ENCODE data around the gene RGCC.
A peak's percentile ranks its signal among the peaks of the same experiment; 100 is the strongest.

RGCC gene, protein sequence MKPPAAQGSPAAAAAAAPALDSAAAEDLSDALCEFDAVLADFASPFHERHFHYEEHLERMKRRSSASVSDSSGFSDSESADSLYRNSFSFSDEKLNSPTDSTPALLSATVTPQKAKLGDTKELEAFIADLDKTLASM

DNA sequence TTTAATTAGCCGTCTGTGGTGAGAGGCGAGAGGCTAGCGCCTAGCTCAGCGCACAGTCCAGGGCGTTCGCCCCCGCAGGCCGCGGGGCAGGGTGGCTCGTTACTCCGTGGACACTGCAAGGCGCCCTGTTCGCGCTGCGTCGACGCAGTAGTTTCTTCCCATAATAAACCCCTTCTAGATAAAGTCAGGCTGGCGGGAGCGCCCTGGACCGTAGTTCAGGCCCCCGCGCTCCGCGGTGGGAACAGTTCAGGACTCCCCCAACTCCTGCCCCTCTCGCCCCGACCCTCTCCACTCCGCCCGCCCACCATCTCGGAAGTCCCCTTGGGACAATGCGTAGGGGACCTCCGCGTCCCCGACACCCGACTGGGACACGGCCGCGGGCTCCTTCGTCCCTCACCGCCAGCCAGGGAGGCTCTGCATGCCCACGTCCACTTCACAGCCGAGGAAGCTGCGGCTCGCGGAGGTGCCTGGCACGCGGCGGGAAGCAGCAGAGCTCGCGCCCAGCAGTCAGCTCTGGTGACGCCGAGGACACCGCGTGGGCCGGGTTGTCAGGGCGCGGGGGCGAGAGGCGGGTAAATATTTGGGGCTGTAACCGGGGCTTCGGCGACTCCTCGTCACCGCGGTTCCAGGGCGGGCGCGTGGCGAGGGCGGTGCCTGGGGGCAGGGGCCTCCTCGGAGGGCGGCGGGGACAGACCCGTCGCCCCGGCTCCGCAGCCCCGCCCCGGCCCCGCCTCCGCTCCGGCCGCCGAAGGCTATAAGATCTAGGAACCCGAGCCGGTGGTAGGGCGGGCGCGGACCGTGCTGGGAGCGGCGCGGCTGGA is at the start of gene RGCC:
RGCC (plus strand) TSS at position 783 of the 821 bp plus-strand sequence. CDS start 158 bp downstream, outside the sequence.
- Histone ChIP-seq H3K36me3 (ENCODE audit: control insufficient read depth in 2 of 2, insufficient read depth in 1 of 2, low read length in 2 of 2) (no peaks in the 10 kb centered on the region), H3K27ac (ENCODE audit: extremely low read depth, low read depth, low read length) (peak within 1 kb of the TSS; percentile 56; the same call in 1 of the 2 replicates), H3K9me3 (ENCODE audit: control insufficient read depth, insufficient read depth, low read depth, low read length) (no peaks in the 10 kb centered on the region), H3K4me3 (ENCODE audit: low read depth, low read length) (peak within 1 kb of the TSS; percentile 50), H3K4me1 (ENCODE audit: control insufficient read depth, insufficient read depth, low read length) (no peaks in the 10 kb centered on the region)
- CTCF ChIA-PET: interaction anchor here (0.5 to 0.7 kb wide), 2 partner anchors 196 to 616 kb away, joined by 3 read pairs; no protein-coding TSS in a partner anchor
- POLR2A ChIA-PET: no interaction called here
- peak; percentile 49; the same call in 1 of the 2 replicates for TF ChIP-seq ZNF600 (tag by site-specific recombination; IDR thresholded peaks at IDR 0.05)
- TF ChIP-seq, protein P1, sequence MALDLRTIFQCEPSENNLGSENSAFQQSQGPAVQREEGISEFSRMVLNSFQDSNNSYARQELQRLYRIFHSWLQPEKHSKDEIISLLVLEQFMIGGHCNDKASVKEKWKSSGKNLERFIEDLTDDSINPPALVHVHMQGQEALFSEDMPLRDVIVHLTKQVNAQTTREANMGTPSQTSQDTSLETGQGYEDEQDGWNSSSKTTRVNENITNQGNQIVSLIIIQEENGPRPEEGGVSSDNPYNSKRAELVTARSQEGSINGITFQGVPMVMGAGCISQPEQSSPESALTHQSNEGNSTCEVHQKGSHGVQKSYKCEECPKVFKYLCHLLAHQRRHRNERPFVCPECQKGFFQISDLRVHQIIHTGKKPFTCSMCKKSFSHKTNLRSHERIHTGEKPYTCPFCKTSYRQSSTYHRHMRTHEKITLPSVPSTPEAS (tag by site-specific recombination; IDR thresholded peaks at IDR 0.05): no peak
- TF ChIP-seq, protein P2, sequence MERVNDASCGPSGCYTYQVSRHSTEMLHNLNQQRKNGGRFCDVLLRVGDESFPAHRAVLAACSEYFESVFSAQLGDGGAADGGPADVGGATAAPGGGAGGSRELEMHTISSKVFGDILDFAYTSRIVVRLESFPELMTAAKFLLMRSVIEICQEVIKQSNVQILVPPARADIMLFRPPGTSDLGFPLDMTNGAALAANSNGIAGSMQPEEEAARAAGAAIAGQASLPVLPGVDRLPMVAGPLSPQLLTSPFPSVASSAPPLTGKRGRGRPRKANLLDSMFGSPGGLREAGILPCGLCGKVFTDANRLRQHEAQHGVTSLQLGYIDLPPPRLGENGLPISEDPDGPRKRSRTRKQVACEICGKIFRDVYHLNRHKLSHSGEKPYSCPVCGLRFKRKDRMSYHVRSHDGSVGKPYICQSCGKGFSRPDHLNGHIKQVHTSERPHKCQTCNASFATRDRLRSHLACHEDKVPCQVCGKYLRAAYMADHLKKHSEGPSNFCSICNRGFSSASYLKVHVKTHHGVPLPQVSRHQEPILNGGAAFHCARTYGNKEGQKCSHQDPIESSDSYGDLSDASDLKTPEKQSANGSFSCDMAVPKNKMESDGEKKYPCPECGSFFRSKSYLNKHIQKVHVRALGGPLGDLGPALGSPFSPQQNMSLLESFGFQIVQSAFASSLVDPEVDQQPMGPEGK (tag by site-specific recombination; IDR thresholded peaks at IDR 0.05): peak; percentile 64; the same call in 1 of the 2 replicates
- no peak for TF ChIP-seq ZNF174 (tag by site-specific recombination; IDR thresholded peaks at IDR 0.05)
- TF ChIP-seq ZBTB17 (tag by site-specific recombination; IDR thresholded peaks at IDR 0.05): no peak
- TF ChIP-seq FEZF1 (tag by site-specific recombination; IDR thresholded peaks at IDR 0.05): no peak
- peak; percentile 86 for TF ChIP-seq KLF10 (tag by site-specific recombination; IDR thresholded peaks at IDR 0.05)
- no peak for TF ChIP-seq ZNF23 (tag by site-specific recombination; IDR thresholded peaks at IDR 0.05; ENCODE audit: borderline replicate concordance)
- TF ChIP-seq SP2 (tag by site-specific recombination; IDR thresholded peaks at IDR 0.05): peak; percentile 74
- no peak for TF ChIP-seq SCRT2 (tag by site-specific recombination; IDR thresholded peaks at IDR 0.05)
- TF ChIP-seq ZNF624 (tag by site-specific recombination; IDR thresholded peaks at IDR 0.05): no peak
- TF ChIP-seq SP3 (tag by site-specific recombination; IDR thresholded peaks at IDR 0.05): peak; percentile 55; the same call in 1 of the 2 replicates
- TF ChIP-seq ZNF843 (tag by site-specific recombination; IDR thresholded peaks at IDR 0.05): no peak
- no peak for TF ChIP-seq GLIS2 (tag by site-specific recombination; IDR thresholded peaks at IDR 0.05)
- TF ChIP-seq ZNF2 (tag by site-specific recombination; IDR thresholded peaks at IDR 0.05): 0 out of 2 replicates have a peak, but pooled peaks have one; percentile 38
- peak; percentile 37; the same call in 1 of the 2 replicates for TF ChIP-seq ZEB2 (tag by site-specific recombination; IDR thresholded peaks at IDR 0.05)
- TF ChIP-seq KLF1 (tag by site-specific recombination; IDR thresholded peaks at IDR 0.05): peak; percentile 55
- TF ChIP-seq GFI1B (tag by site-specific recombination; IDR thresholded peaks at IDR 0.05): no peak
- TF ChIP-seq, protein P3, sequence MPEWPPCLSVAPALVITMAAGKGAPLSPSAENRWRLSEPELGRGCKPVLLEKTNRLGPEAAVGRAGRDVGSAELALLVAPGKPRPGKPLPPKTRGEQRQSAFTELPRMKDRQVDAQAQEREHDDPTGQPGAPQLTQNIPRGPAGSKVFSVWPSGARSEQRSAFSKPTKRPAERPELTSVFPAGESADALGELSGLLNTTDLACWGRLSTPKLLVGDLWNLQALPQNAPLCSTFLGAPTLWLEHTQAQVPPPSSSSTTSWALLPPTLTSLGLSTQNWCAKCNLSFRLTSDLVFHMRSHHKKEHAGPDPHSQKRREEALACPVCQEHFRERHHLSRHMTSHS (tag by site-specific recombination; IDR thresholded peaks at IDR 0.05): no peak
- TF ChIP-seq, protein P4, sequence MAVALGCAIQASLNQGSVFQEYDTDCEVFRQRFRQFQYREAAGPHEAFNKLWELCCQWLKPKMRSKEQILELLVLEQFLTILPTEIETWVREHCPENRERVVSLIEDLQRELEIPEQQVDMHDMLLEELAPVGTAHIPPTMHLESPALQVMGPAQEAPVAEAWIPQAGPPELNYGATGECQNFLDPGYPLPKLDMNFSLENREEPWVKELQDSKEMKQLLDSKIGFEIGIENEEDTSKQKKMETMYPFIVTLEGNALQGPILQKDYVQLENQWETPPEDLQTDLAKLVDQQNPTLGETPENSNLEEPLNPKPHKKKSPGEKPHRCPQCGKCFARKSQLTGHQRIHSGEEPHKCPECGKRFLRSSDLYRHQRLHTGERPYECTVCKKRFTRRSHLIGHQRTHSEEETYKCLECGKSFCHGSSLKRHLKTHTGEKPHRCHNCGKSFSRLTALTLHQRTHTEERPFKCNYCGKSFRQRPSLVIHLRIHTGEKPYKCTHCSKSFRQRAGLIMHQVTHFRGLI (tag by site-specific recombination; IDR thresholded peaks at IDR 0.05): peak; percentile 59; the same call in 1 of the 2 replicates
- TF ChIP-seq ZNF341 (tag by site-specific recombination; IDR thresholded peaks at IDR 0.05; ENCODE audit: low read depth): 0 out of 2 replicates have a peak, but pooled peaks have one; percentile 12
- peak; percentile 52 for TF ChIP-seq ZIC2 (tag by site-specific recombination; IDR thresholded peaks at IDR 0.05)
- no peak for TF ChIP-seq ZNF274 (IDR thresholded peaks at IDR 0.05; ENCODE audit: low read length)
- no peak for TF ChIP-seq ZNF274 (tag by site-specific recombination; IDR thresholded peaks at IDR 0.05; ENCODE audit: borderline replicate concordance)
- peak; percentile 70 for TF ChIP-seq SP7 (tag by site-specific recombination; IDR thresholded peaks at IDR 0.05)
- TF ChIP-seq ZNF223 (tag by site-specific recombination; IDR thresholded peaks at IDR 0.05): no peak
- no peak for TF ChIP-seq ZNF626 (tag by site-specific recombination; IDR thresholded peaks at IDR 0.05)
- no peak for TF ChIP-seq ZNF155 (tag by site-specific recombination; IDR thresholded peaks at IDR 0.05)
- TF ChIP-seq ZNF571 (tag by site-specific recombination; IDR thresholded peaks at IDR 0.05): no peak
- TF ChIP-seq ZNF324 (tag by site-specific recombination; IDR thresholded peaks at IDR 0.05): no peak
- peak; percentile 75; the same call in 1 of the 2 replicates for TF ChIP-seq ZNF561 (tag by site-specific recombination; IDR thresholded peaks at IDR 0.05; ENCODE audit: borderline replicate concordance)
- TF ChIP-seq, protein P5, sequence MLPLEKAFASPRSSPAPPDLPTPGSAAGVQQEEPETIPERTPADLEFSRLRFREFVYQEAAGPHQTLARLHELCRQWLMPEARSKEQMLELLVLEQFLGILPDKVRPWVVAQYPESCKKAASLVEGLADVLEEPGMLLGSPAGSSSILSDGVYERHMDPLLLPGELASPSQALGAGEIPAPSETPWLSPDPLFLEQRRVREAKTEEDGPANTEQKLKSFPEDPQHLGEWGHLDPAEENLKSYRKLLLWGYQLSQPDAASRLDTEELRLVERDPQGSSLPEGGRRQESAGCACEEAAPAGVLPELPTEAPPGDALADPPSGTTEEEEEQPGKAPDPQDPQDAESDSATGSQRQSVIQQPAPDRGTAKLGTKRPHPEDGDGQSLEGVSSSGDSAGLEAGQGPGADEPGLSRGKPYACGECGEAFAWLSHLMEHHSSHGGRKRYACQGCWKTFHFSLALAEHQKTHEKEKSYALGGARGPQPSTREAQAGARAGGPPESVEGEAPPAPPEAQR (tag by site-specific recombination; IDR thresholded peaks at IDR 0.05): no peak

Data from HEK293 (cell line).